Left cardiac atrium (tissue), 4 donors: Measurements from ENCODE around the gene TRPM5. TPM values are rescaled to one million over a fixed set of nuclear protein-coding genes. Genes with fewer than 3 reads are reported as not detected.
"Not testable (repeated sequence)": the region's sequence is repeated elsewhere in the genome, so short reads cannot be mapped to it uniquely, and the experiment has no call there.

Experiments
- ATAC-seq, 2 donors: fragments of 200-7000 bp; cut with Tn5 transposase; one replicate each; pipeline ENCODE4 v1.9.1; 2020; ENCODE audit warnings: mild to moderate bottlenecking in 2 of 2, moderate library complexity in 2 of 2
- DNase-seq: peaks from one replicate; pipeline ENCODE4 v3.0.0-alpha.2; 2020
- intact Hi-C, 2 donors: fragments of 100-400 bp; cut with DNase I; formaldehyde crosslinking; loops; one replicate each; pipeline versions ENCODE4 v1.14.1 to v1.15.1; 2022 to 2023
- long read RNA-seq: library from polyadenylated mRNA; unstranded; transcript quantifications from one replicate; pipeline ENCODE4 v2.0.0, GENCODE V29; 2021
- total RNA-seq, 2 donors: library from RNA; stranded (reverse); fragmentation: NEBNext Ultra II Directional; extraction: Animal tissue kit (Norgen Biotek cat#: 25700); gene quantifications; one replicate each; pipeline ENCODE4 v1.2.1, GENCODE V29; 2021
- donor health status: DM: no; HTN: yes; CAD: no.
- donor health status: DM: no; HTN: yes; CAD: no; lungs with severe emphysema.
- donor health status: DM: yes; HTN: yes; CAD: no.
- donor health status: Dilated cardiomyopathy.

The TRPM5 gene
- total RNA-seq = not detected
- long read RNA-seq = 0 reads

- ATAC-seq = peak; percentile 12
These were observed at the start of gene TRPM5 for GRCh38 chr11:2443881-2444820. Gene TRPM5 (minus strand): TSS chr11:2444514. CDS start chr11:2423036, 21,478 bp downstream.

GRCh38 chr11:2489083-2489482 is 44.8 kb upstream of the TRPM5 start:
- DNase-seq (no peak), ATAC-seq (no peak)
- intact Hi-C loops = no loop called here

More at GRCh38 chr11:2443881-2444820, at the start of gene TRPM5:
- intact Hi-C loops = loop anchor here in 1 of 2 donors (5.0 kb wide), 1 partner anchor 73 kb away; no protein-coding TSS in a partner anchor
- DNase-seq = no peak

- DNase-seq (no peak), ATAC-seq (no peak)
- intact Hi-C loops = no loop called here
These were observed 43.7 kb upstream of the TRPM5 start for GRCh38 chr11:2488004-2488403.

GRCh38 chr11:2484576-2485125 is 40.3 kb upstream of the TRPM5 start:
- ATAC-seq = no peak
- intact Hi-C loops = no loop called here
- DNase-seq = no peak

GRCh38 chr11:2483426-2483825 is 39.1 kb upstream of the TRPM5 start:
- ATAC-seq = peak; percentile 5 to 30
- intact Hi-C loops = no loop called here
- DNase-seq = no peak

GRCh38 chr11:2482745-2483144 is 38.4 kb upstream of the TRPM5 start:
- no peak for DNase-seq
- intact Hi-C loops = no loop called here
- no peak for ATAC-seq

- intact Hi-C loops = no loop called here
- ATAC-seq (no peak), DNase-seq (no peak)
These were observed 37.9 kb upstream of the TRPM5 start for GRCh38 chr11:2482204-2482603.

GRCh38 chr11:2481253-2481652 is 36.9 kb upstream of the TRPM5 start:
- DNase-seq = no peak
- peak in 1 of 2 donors; percentile 25 for ATAC-seq
- intact Hi-C loops = no loop called here

- ATAC-seq = peak; percentile 42 to 79
- intact Hi-C loops = no loop called here
- DNase-seq = no peak
These were observed 36.5 kb upstream of the TRPM5 start for GRCh38 chr11:2480874-2481220.

GRCh38 chr11:2480067-2480873 is 36.0 kb upstream of the TRPM5 start:
- DNase-seq, intact Hi-C loops, ATAC-seq: not testable (repeated sequence)

- DNase-seq = no peak
- intact Hi-C loops = no loop called here
- peak; percentile 25 to 30 for ATAC-seq
These were observed 33.6 kb upstream of the TRPM5 start for GRCh38 chr11:2477936-2478335.

GRCh38 chr11:2477254-2477653 is 32.9 kb upstream of the TRPM5 start:
- peak in 1 of 2 donors; percentile 39 for ATAC-seq
- DNase-seq = no peak
- intact Hi-C loops = no loop called here

- intact Hi-C loops = no loop called here
- no peak for ATAC-seq
These were observed 31.0 kb upstream of the TRPM5 start for GRCh38 chr11:2475136-2475918.

GRCh38 chr11:2474059-2474901 is 30.0 kb upstream of the TRPM5 start:
- ATAC-seq (peak; percentile 30 to 72), DNase-seq (no peak)
- intact Hi-C loops = no loop called here

More at GRCh38 chr11:2475136-2475918, 31.0 kb upstream of the TRPM5 start:
- no peak for DNase-seq

- DNase-seq (no peak), ATAC-seq (peak; percentile 23 to 30)
- intact Hi-C loops = no loop called here
These were observed 29.2 kb upstream of the TRPM5 start for GRCh38 chr11:2473361-2474058.

- intact Hi-C loops = no loop called here
- DNase-seq = no peak
- ATAC-seq = no peak
These were observed 28.3 kb upstream of the TRPM5 start for GRCh38 chr11:2472428-2473186.

GRCh38 chr11:2471804-2472096 is 27.4 kb upstream of the TRPM5 start:
- ATAC-seq (no peak), DNase-seq (no peak)
- intact Hi-C loops = no loop called here
